ENCODE data around the gene MMP24OS.

MMP24OS gene

DNA sequence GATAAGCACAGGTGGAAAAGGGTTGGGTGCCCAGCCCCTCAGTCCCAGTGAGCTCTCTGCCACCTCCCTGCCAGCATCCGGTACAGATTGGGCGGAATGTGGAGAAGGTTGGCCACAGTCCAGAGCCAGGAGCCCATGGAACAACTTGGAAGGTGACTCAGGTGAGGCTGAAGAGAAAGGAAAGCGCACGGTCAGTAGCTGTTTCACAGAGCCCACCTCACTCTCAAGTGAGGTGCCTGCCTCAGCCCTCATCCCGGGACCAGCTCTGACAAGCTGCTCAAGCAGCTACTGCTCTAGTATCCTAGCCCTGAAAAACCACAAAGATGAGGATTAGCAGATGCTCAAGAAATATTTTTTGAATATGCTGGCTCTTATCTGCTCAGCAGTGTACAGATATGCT, 1.1 kb upstream of the MMP24OS start:
- H3K9me3 ChIP-seq (ENCODE audit: insufficient read depth, low read length): no peaks in the 10 kb centered on the region
- TF ChIP-seq YY1 (IDR thresholded peaks at IDR 0.05; ENCODE audit: insufficient read depth, insufficient read length) (no peak), ZNF274 (IDR thresholded peaks at IDR 0.05; ENCODE audit: low read depth, low read length) (no peak), SUZ12 (IDR thresholded peaks at IDR 0.05; ENCODE audit: extremely low read depth, insufficient read depth, insufficient read length) (no peak)
- H3K9ac ChIP-seq (ENCODE audit: insufficient read length, low read depth): no peak overlapping the region
- H3K36me3 ChIP-seq (ENCODE audit: insufficient read depth, insufficient read length, low read length): peaks cover 86% of the 10 kb centered on the region
- DNase-seq (ENCODE audit: low read depth, low spot score): no peak
- H3K4me3 ChIP-seq (ENCODE audit: insufficient read length, low read depth): no peak overlapping the region
- H3K4me1 ChIP-seq (ENCODE audit: insufficient read depth, insufficient read length): peaks cover 18% of the 10 kb centered on the region
- H3K27me3 ChIP-seq (ENCODE audit: insufficient read depth, insufficient read length): no peaks in the 10 kb centered on the region

DNA sequence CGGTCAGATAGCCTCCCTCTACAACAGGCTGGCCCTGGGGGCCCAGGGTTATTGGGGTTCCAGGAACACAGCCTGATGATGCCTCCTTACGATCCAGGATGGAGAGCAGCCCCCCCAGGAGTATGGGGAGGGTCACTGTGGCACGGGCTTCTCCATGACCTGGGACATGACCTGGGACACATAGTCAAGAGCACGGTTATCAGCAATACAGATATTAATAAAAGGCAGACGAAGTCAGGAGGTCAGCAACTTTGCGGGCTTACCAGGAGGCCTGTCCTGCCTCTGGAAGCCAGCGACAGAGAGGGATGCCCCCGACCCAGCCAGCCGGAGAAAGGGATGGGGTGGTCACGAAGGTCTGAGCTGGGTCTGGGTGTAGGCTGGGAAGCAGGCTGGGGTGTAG, 795 bp downstream of the MMP24OS start:
- no peak for TF ChIP-seq SUZ12 (IDR thresholded peaks at IDR 0.05; ENCODE audit: extremely low read depth, insufficient read depth, insufficient read length)
- TF ChIP-seq ZNF274 (IDR thresholded peaks at IDR 0.05; ENCODE audit: low read depth, low read length): no peak
- no peak for TF ChIP-seq YY1 (IDR thresholded peaks at IDR 0.05; ENCODE audit: insufficient read depth, insufficient read length)
- peak overlapping the region; percentile 89 for H3K9ac ChIP-seq (ENCODE audit: insufficient read length, low read depth)
- H3K27me3 ChIP-seq (ENCODE audit: insufficient read depth, insufficient read length): no peaks in the 10 kb centered on the region
- DNase-seq (ENCODE audit: low read depth, low spot score): no peak
- H3K9me3 ChIP-seq (ENCODE audit: insufficient read depth, low read length): no peaks in the 10 kb centered on the region
- peak overlapping the region; percentile 67 for H3K4me3 ChIP-seq (ENCODE audit: insufficient read length, low read depth)
- peaks cover 86% of the 10 kb centered on the region for H3K36me3 ChIP-seq (ENCODE audit: insufficient read depth, insufficient read length, low read length)
- peaks cover 18% of the 10 kb centered on the region for H3K4me1 ChIP-seq (ENCODE audit: insufficient read depth, insufficient read length)

DNA sequence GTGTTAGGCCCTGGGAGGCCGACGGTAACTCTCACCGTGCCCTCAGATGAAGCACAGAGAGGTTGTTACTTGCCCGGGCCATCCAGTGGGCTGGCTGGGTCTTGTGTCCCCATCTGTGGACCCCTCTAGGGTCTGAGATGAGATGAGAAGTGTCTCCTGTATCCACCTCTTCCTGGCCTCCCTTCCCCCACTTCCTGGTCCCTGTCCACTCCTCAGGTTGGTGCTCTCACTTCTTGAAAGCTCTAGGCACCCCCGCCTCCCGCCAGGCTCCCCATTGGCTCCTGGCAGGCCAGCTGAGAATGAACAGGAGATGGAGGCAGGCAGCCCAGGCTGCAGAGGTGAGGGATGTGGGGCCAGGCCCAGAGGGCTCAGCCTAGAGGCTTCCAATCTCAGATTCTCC, 1.5 kb downstream of the MMP24OS start:
- no peak for DNase-seq (ENCODE audit: low read depth, low spot score)
- Histone ChIP-seq H3K9ac (ENCODE audit: insufficient read length, low read depth) (peak overlapping the region; percentile 89), H3K27me3 (ENCODE audit: insufficient read depth, insufficient read length) (no peaks in the 10 kb centered on the region), H3K4me1 (ENCODE audit: insufficient read depth, insufficient read length) (peaks cover 21% of the 10 kb centered on the region), H3K9me3 (ENCODE audit: insufficient read depth, low read length) (no peaks in the 10 kb centered on the region), H3K4me3 (ENCODE audit: insufficient read length, low read depth) (peak overlapping the region; percentile 67), H3K36me3 (ENCODE audit: insufficient read depth, insufficient read length, low read length) (peaks cover 86% of the 10 kb centered on the region)
- TF ChIP-seq YY1 (IDR thresholded peaks at IDR 0.05; ENCODE audit: insufficient read depth, insufficient read length) (no peak), SUZ12 (IDR thresholded peaks at IDR 0.05; ENCODE audit: extremely low read depth, insufficient read depth, insufficient read length) (no peak), ZNF274 (IDR thresholded peaks at IDR 0.05; ENCODE audit: low read depth, low read length) (no peak)

DNA sequence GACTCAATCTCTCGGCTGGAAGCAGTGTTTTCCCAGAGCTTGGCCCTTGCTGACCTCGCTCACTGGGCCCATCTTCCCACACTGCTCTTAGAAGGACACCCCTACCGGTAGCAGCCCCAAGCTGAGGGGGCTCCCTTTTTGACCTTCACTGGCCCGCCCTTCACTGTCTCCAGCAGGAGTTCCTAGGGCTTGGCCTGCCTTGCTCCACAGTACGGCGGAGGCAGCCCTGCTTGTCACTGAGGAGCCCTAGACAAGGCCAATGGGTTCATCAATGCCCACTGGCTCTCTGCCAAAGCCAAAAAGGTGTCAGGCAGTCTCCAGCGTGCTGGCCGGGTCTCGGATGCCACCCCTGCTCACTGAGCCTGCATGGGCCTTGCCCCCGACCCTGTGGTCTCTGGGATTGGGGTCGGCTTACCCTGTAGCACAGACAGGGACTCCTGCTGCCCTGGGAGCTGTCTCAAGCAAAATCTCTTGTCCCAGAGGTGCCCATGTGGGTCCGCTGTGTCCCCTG, 2.1 kb downstream of the MMP24OS start:
- TF ChIP-seq SUZ12 (IDR thresholded peaks at IDR 0.05; ENCODE audit: extremely low read depth, insufficient read depth, insufficient read length): no peak
- peak overlapping the region; percentile 89 for H3K9ac ChIP-seq (ENCODE audit: insufficient read length, low read depth)
- DNase-seq (ENCODE audit: low read depth, low spot score): no peak

DNA sequence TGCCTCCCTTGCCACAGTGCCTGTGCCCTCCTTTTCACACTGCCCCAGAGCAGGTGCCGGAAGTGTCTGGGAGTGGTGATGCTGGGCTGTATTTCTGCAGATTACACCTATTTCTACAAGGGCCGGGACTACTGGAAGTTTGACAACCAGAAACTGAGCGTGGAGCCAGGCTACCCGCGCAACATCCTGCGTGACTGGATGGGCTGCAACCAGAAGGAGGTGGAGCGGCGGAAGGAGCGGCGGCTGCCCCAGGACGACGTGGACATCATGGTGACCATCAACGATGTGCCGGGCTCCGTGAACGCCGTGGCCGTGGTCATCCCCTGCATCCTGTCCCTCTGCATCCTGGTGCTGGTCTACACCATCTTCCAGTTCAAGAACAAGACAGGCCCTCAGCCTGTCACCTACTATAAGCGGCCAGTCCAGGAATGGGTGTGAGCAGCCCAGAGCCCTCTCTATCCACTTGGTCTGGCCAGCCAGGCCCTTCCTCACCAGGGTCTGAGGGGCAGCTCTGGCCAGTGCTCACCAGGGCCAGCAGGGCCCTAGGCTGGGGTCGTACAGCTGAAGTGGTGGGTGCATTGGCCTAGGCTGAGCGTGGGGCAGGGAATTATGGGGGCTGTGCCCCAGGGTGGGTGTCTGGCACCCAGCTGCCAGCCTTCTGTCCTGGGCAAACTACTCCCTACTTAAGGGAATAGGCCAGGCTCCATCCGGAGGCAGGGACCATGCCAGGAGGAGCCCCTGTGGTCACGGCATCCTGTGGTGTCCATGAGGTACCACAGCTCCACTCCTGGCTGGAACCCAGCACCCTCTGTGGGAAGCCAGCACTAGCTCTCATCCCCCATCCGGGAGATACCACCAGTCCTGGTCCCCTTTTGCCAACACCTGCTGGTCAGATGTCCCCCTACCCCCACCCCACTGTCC, 3.5 kb downstream of the MMP24OS start:
- Histone ChIP-seq H3K9ac (ENCODE audit: insufficient read length, low read depth) (peak overlapping the region; percentile 37), H3K36me3 (ENCODE audit: insufficient read depth, insufficient read length, low read length) (peaks cover 88% of the 10 kb centered on the region)
- TF ChIP-seq ZNF274 (IDR thresholded peaks at IDR 0.05; ENCODE audit: low read depth, low read length) (no peak), YY1 (IDR thresholded peaks at IDR 0.05; ENCODE audit: insufficient read depth, insufficient read length) (no peak), SUZ12 (IDR thresholded peaks at IDR 0.05; ENCODE audit: extremely low read depth, insufficient read depth, insufficient read length) (no peak)

More for the DNA sequence above, 2.1 kb downstream of the MMP24OS start:
- peaks cover 88% of the 10 kb centered on the region for H3K36me3 ChIP-seq (ENCODE audit: insufficient read depth, insufficient read length, low read length)
- no peaks in the 10 kb centered on the region for H3K9me3 ChIP-seq (ENCODE audit: insufficient read depth, low read length)
- no peak overlapping the region for H3K4me3 ChIP-seq (ENCODE audit: insufficient read length, low read depth)
- peaks cover 27% of the 10 kb centered on the region for H3K4me1 ChIP-seq (ENCODE audit: insufficient read depth, insufficient read length)
- H3K27me3 ChIP-seq (ENCODE audit: insufficient read depth, insufficient read length): no peaks in the 10 kb centered on the region

DNA sequence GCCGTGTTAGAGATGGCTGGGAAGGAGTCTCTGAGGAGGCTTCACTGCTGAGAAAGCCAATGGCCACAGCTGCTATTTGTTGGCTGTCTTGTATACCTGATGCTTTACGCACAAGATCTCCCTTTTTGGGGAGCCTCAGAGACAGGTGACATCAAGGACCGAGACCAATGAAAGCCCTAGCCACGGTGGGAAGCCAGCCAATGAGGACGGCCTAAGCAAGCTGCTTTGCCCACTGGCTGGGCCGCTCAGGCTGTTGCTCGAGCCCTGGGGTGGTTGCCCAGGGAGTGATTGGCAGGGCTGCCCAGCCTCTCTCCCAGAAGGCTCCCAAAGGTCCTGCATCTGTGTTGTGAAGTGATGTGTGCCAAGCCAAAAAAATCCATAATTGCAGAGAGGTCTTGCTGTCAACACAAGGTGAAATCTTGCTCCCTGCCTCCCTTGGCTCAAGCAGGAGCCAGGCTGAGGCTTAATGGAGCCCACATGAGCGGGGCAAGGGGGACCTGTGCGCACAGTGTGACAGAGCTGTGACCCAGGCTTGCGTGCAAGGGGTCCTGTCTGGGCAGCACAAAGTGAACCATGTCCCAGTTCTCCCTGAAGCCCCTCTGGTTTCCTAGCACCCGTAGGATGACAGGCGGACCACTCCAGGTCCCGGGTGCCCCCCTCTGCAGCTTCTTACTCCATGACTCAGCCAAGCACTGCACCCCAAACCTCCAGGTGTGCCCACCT, 4.3 kb downstream of the MMP24OS start:
- TF ChIP-seq SUZ12 (IDR thresholded peaks at IDR 0.05; ENCODE audit: extremely low read depth, insufficient read depth, insufficient read length) (no peak), ZNF274 (IDR thresholded peaks at IDR 0.05; ENCODE audit: low read depth, low read length) (no peak)
- Histone ChIP-seq H3K4me1 (ENCODE audit: insufficient read depth, insufficient read length) (peaks cover 39% of the 10 kb centered on the region), H3K27me3 (ENCODE audit: insufficient read depth, insufficient read length) (no peaks in the 10 kb centered on the region), H3K36me3 (ENCODE audit: insufficient read depth, insufficient read length, low read length) (peaks cover 82% of the 10 kb centered on the region), H3K9ac (ENCODE audit: insufficient read length, low read depth) (no peak overlapping the region), H3K9me3 (ENCODE audit: insufficient read depth, low read length) (no peaks in the 10 kb centered on the region), H3K4me3 (ENCODE audit: insufficient read length, low read depth) (no peak overlapping the region)
- no peak for DNase-seq (ENCODE audit: low read depth, low spot score)

More for the DNA sequence above, 3.5 kb downstream of the MMP24OS start:
- no peaks in the 10 kb centered on the region for H3K9me3 ChIP-seq (ENCODE audit: insufficient read depth, low read length)
- peaks cover 36% of the 10 kb centered on the region for H3K4me1 ChIP-seq (ENCODE audit: insufficient read depth, insufficient read length)
- no peak for DNase-seq (ENCODE audit: low read depth, low spot score)
- H3K27me3 ChIP-seq (ENCODE audit: insufficient read depth, insufficient read length): no peaks in the 10 kb centered on the region
- H3K4me3 ChIP-seq (ENCODE audit: insufficient read length, low read depth): no peak overlapping the region

DNA sequence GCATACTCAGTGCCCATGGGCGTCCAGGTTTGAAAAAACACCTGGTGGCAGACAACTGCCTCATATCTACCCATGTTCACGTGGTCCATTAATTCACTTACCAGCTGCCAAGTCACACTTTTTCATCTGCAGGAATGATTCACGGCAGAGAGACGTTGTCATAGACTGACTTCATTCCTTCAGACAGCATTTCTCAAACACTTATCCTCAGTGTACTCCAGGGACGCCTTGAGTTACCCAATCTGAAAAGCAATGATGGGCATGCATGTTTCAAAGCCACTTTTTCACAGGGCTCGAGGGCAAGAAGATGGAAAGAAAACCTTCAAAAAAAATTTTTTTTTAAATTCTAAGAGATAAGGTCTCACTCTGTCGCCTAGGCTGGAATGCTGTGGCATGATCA, 6.0 kb downstream of the MMP24OS start:
- H3K9me3 ChIP-seq (ENCODE audit: insufficient read depth, low read length): no peaks in the 10 kb centered on the region
- H3K36me3 ChIP-seq (ENCODE audit: insufficient read depth, insufficient read length, low read length): peaks cover 90% of the 10 kb centered on the region
- no peaks in the 10 kb centered on the region for H3K27me3 ChIP-seq (ENCODE audit: insufficient read depth, insufficient read length)
- H3K4me1 ChIP-seq (ENCODE audit: insufficient read depth, insufficient read length): peaks cover 43% of the 10 kb centered on the region
- no peak overlapping the region for H3K4me3 ChIP-seq (ENCODE audit: insufficient read length, low read depth)
- no peak for TF ChIP-seq ZNF274 (IDR thresholded peaks at IDR 0.05; ENCODE audit: low read depth, low read length)
- no peak for TF ChIP-seq SUZ12 (IDR thresholded peaks at IDR 0.05; ENCODE audit: extremely low read depth, insufficient read depth, insufficient read length)
- TF ChIP-seq YY1 (IDR thresholded peaks at IDR 0.05; ENCODE audit: insufficient read depth, insufficient read length): no peak
- DNase-seq (ENCODE audit: low read depth, low spot score): no peak
- H3K9ac ChIP-seq (ENCODE audit: insufficient read length, low read depth): no peak overlapping the region

Measured in NT2/D1 (cell line).